GM23338 (cell line): ENCODE data around the gene RELB. TPM values are rescaled to one million over a fixed set of nuclear protein-coding genes. Genes with fewer than 3 reads are reported as not detected.

Experiments
- ATAC-seq: fragments of 200-7000 bp; cut with Tn5 transposase; 3 replicates; pipeline ENCODE4 v1.9.1; 2020
- DNase-seq: peaks from one replicate; pipeline ENCODE4 v3.0.0-alpha.2; 2015; ENCODE audit warnings: low spot score
- H2AFZ ChIP-seq: fragments of 200-600 bp; sonication (generic); 2 replicates; pipeline ENCODE4 v1.8.0; 2016; ENCODE audit warnings: antibody characterized with exemption, mild to moderate bottlenecking, moderate library complexity
- H3F3A ChIP-seq: fragments of 200-600 bp; sonication (generic); replicated peaks from 2 replicates; pipeline ENCODE4 v1.8.0; 2017; ENCODE audit warnings: antibody characterized with exemption, mixed run types, low read depth
- H3K27ac ChIP-seq: fragments of 200-600 bp; sonication (generic); 2 replicates; pipeline ENCODE4 v1.6.1; 2016; ENCODE audit warnings: low read depth
- H3K27me3 ChIP-seq: fragments of 200-600 bp; sonication (generic); 2 replicates; pipeline ENCODE4 v1.8.0; 2016; ENCODE audit warnings: mild to moderate bottlenecking, mixed run types, moderate library complexity; ENCODE audit not compliant: insufficient read depth
- H3K36me3 ChIP-seq: fragments of 200-600 bp; sonication (generic); 2 replicates; pipeline ENCODE4 v1.8.0; 2016; ENCODE audit warnings: mild to moderate bottlenecking; ENCODE audit not compliant: insufficient read depth
- H3K4me1 ChIP-seq: fragments of 200-600 bp; sonication (generic); 2 replicates; pipeline ENCODE4 v1.8.0; 2016; ENCODE audit warnings: mild to moderate bottlenecking, moderate library complexity; ENCODE audit not compliant: insufficient read depth
- H3K4me2 ChIP-seq: fragments of 200-600 bp; sonication (generic); 2 replicates; pipeline ENCODE4 v1.7.1; 2017; ENCODE audit warnings: mixed run types
- H3K4me3 ChIP-seq: fragments of 200-600 bp; sonication (generic); 2 replicates; pipeline ENCODE4 v1.6.1; 2016; ENCODE audit warnings: mixed run types
- H3K79me2 ChIP-seq: fragments of 200-600 bp; sonication (generic); replicated peaks from 2 replicates; pipeline ENCODE4 v1.8.0; 2017; ENCODE audit warnings: mild to moderate bottlenecking; ENCODE audit not compliant: insufficient read depth
- H3K9me2 ChIP-seq: fragments of 200-600 bp; sonication (generic); 2 replicates; pipeline ENCODE4 v1.8.0; 2017; ENCODE audit not compliant: insufficient read depth
- H4K20me1 ChIP-seq: fragments of 200-600 bp; sonication (generic); replicated peaks from 2 replicates; pipeline ENCODE4 v1.8.0; 2017; ENCODE audit warnings: mild to moderate bottlenecking; ENCODE audit not compliant: insufficient read depth
- H3K27ac Mint-ChIP-seq: 2 replicates; pipeline ENCODE4 v1.8.0; 2020; ENCODE audit warnings: inconsistent platforms, mild to moderate bottlenecking, moderate library complexity, mixed read lengths
- H3K27me3 Mint-ChIP-seq: 3 replicates; pipeline ENCODE4 v1.8.0; 2022; ENCODE audit warnings: low read depth, mild to moderate bottlenecking, moderate library complexity, mixed read lengths, inconsistent platforms; ENCODE audit not compliant: insufficient read depth, poor library complexity
- H3K36me3 Mint-ChIP-seq: 3 replicates; pipeline ENCODE4 v1.8.0; 2021; ENCODE audit warnings: low read depth, mild to moderate bottlenecking, inconsistent platforms, moderate library complexity, mixed read lengths
- H3K4me1 Mint-ChIP-seq: 3 replicates; pipeline ENCODE4 v1.8.0; 2020; ENCODE audit warnings: mild to moderate bottlenecking, inconsistent platforms, mixed read lengths
- H3K4me3 Mint-ChIP-seq: 3 replicates; pipeline ENCODE4 v1.8.0; 2021; ENCODE audit warnings: moderate library complexity, mild to moderate bottlenecking, inconsistent platforms, mixed read lengths
- H3K9me3 Mint-ChIP-seq: 3 replicates; pipeline ENCODE4 v1.8.0; 2020; ENCODE audit warnings: moderate library complexity, mild to moderate bottlenecking, inconsistent platforms, mixed read lengths
- CREB1 ChIP-seq: fragments of 250-450 bp; sonication (Bioruptor Pico); IDR thresholded peaks from 2 replicates; pipeline ENCODE4 v1.5.0; 2020; ENCODE audit warnings: low read depth, mild to moderate bottlenecking, moderate library complexity
- CTCF ChIP-seq, 2 experiments: fragments of 200-600 bp in 1 of 2; sonication (generic) in 1 of 2; conservative IDR thresholded peaks; 2 replicates each; pipeline versions ENCODE4 v1.5.1 to v1.6.1; 2016 to 2017; ENCODE audit warnings: antibody characterized with exemption in 2 of 2, low read depth in 2 of 2, mild to moderate bottlenecking in 2 of 2, moderate library complexity in 1 of 2
- EZH2 ChIP-seq: fragments of 200-600 bp; sonication (generic); IDR thresholded peaks from one replicate; pipeline ENCODE4 v1.8.0; 2017; ENCODE audit warnings: antibody characterized with exemption, mild to moderate bottlenecking, low read depth; ENCODE audit not compliant: unreplicated experiment
- EZH2phosphoT487 ChIP-seq: fragments of 200-600 bp; sonication (generic); IDR thresholded peaks from one replicate; pipeline ENCODE4 v1.8.1; 2018; ENCODE audit warnings: antibody characterized with exemption; ENCODE audit not compliant: unreplicated experiment
- JUNB ChIP-seq: IDR thresholded peaks from one replicate; pipeline ENCODE4 v1.6.1; 2016; ENCODE audit warnings: antibody characterized with exemption; ENCODE audit not compliant: unreplicated experiment
- NANOG ChIP-seq: IDR thresholded peaks from 2 replicates; pipeline ENCODE4 v1.6.1; 2016; ENCODE audit warnings: antibody characterized with exemption, borderline replicate concordance
- POLR2AphosphoS5 ChIP-seq: IDR thresholded peaks from 2 replicates; pipeline ENCODE4 v1.6.1; 2016; ENCODE audit warnings: antibody characterized with exemption, low read depth
- REST ChIP-seq: IDR thresholded peaks from one replicate; pipeline ENCODE4 v1.6.1; 2018; ENCODE audit warnings: antibody characterized with exemption; ENCODE audit not compliant: unreplicated experiment
- STAT1 ChIP-seq: IDR thresholded peaks from one replicate; pipeline ENCODE4 v1.6.1; 2016; ENCODE audit warnings: antibody characterized with exemption; ENCODE audit not compliant: unreplicated experiment
- ZNF114 ChIP-seq: fragments of 250-450 bp; sonication (Bioruptor Pico); IDR thresholded peaks from 2 replicates; pipeline ENCODE4 v1.5.0; 2020; ENCODE audit warnings: mild to moderate bottlenecking, moderate library complexity
- ZNF331 ChIP-seq: fragments of 250-450 bp; sonication (Bioruptor Pico); IDR thresholded peaks from 2 replicates; pipeline ENCODE4 v1.5.0; 2020; ENCODE audit warnings: low read depth, mild to moderate bottlenecking, moderate library complexity
- polyA plus RNA-seq: library from polyadenylated mRNA; unstranded; fragments of >200 nt; fragmentation: Nextera tagmentation; extraction: Ambion mirVana; gene quantifications from 2 replicates; pipeline ENCODE4 v1.2.1, GENCODE V29; 2016
- total RNA-seq: library from RNA; depleted of rRNA; stranded (reverse); fragments of >200 nt; shearing (Covaris generic); gene quantifications from 2 replicates; pipeline ENCODE4 v1.2.3, GENCODE V29; 2014
- TF ChIP-seq, protein P1 (sequence below): IDR thresholded peaks from 2 replicates; pipeline ENCODE4 v1.6.1; 2016; ENCODE audit warnings: antibody characterized with exemption

Gene RELB
- total and polyA plus RNA-seq, 2 experiments from 2014 or later, result 7.9 to 13.1 TPM

GRCh38 chr19:45027371-45027770 is 26.1 kb downstream of the RELB start:
- DNase-seq (no peak), ATAC-seq (no peak; the same call in 2 of the 3 replicates)
- H3K4me1 ChIP-seq, result no peaks in the 10 kb centered on the region
- no peaks in the 10 kb centered on the region for H3K79me2 ChIP-seq
- Mint-ChIP-seq H3K27ac (no peak overlapping the region), H3K27me3 (peaks cover 2% of the 10 kb centered on the region), H3K36me3 (peaks cover 21% of the 10 kb centered on the region), H3K4me3 (no peak overlapping the region), H3K9me3 (peaks cover 5% of the 10 kb centered on the region; the same call in 2 of the 3 replicates), H3K4me1 (no peaks in the 10 kb centered on the region)
- no peak overlapping the region for H3K27ac ChIP-seq
- H3K27me3 ChIP-seq, result no peaks in the 10 kb centered on the region
- no peak for TF ChIP-seq EZH2phosphoT487
- no peak for TF ChIP-seq ZNF331 (CRISPR knock-in tag)
- no peak for TF ChIP-seq REST
- TF ChIP-seq EZH2, result no peak
- TF ChIP-seq JUNB, result no peak
- no peak for TF ChIP-seq CTCF (conservative IDR thresholded peaks at IDR 0.05; ENCODE audit: low read depth in 2 of 2)
- TF ChIP-seq NANOG, result no peak
- no peak for TF ChIP-seq CREB1 (CRISPR knock-in tag)
- no peaks in the 10 kb centered on the region for H3K36me3 ChIP-seq
- no peak overlapping the region for H3K4me2 ChIP-seq
- H3K9me2 ChIP-seq, result no peaks in the 10 kb centered on the region
- peaks cover 3% of the 10 kb centered on the region; the same call in 1 of the 2 replicates for H4K20me1 ChIP-seq
- H3K4me3 ChIP-seq, result no peak overlapping the region
- no peaks in the 10 kb centered on the region for H3F3A ChIP-seq
- no peak overlapping the region for H2AFZ ChIP-seq

- peaks cover 5% of the 10 kb centered on the region; the same call in 2 of the 3 replicates for H3K9me3 Mint-ChIP-seq
- no peaks in the 10 kb centered on the region for H3K27me3 Mint-ChIP-seq
- Histone ChIP-seq H3F3A (no peaks in the 10 kb centered on the region), H4K20me1 (no peaks in the 10 kb centered on the region), H3K9me2 (no peaks in the 10 kb centered on the region), H3K4me2 (no peak overlapping the region), H3K4me3 (no peak overlapping the region), H3K27ac (no peak overlapping the region), H3K79me2 (no peaks in the 10 kb centered on the region), H2AFZ (no peak overlapping the region), H3K4me1 (no peaks in the 10 kb centered on the region), H3K36me3 (no peaks in the 10 kb centered on the region), H3K27me3 (no peaks in the 10 kb centered on the region)
- no peak overlapping the region for H3K4me3 Mint-ChIP-seq
- DNase-seq (no peak), ATAC-seq (no peak)
- no peak overlapping the region for H3K27ac Mint-ChIP-seq
- H3K4me1 Mint-ChIP-seq, result no peaks in the 10 kb centered on the region; the same call in 2 of the 3 replicates
- peaks cover 24% of the 10 kb centered on the region for H3K36me3 Mint-ChIP-seq
- TF ChIP-seq, protein P1, sequence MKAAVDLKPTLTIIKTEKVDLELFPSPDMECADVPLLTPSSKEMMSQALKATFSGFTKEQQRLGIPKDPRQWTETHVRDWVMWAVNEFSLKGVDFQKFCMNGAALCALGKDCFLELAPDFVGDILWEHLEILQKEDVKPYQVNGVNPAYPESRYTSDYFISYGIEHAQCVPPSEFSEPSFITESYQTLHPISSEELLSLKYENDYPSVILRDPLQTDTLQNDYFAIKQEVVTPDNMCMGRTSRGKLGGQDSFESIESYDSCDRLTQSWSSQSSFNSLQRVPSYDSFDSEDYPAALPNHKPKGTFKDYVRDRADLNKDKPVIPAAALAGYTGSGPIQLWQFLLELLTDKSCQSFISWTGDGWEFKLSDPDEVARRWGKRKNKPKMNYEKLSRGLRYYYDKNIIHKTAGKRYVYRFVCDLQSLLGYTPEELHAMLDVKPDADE, result no peak
- TF ChIP-seq CTCF (conservative IDR thresholded peaks at IDR 0.05; ENCODE audit: low read depth in 2 of 2) (no peak), EZH2 (no peak), POLR2AphosphoS5 (no peak), STAT1 (no peak), ZNF114 (CRISPR knock-in tag) (no peak), NANOG (no peak), ZNF331 (CRISPR knock-in tag) (no peak), JUNB (no peak)
Measured at GRCh38 chr19:45030825-45031224, 29.6 kb downstream of the RELB start.
